MM.1S (cell line): ENCODE measurements around the gene YIPF6.

Source experiments
- EZH2 ChIP-seq: fragments of 300-600 bp; sonication (generic); optimal IDR thresholded peaks from 2 replicates; pipeline ENCODE3; 2017; ENCODE audit warnings: low read depth, mild to moderate bottlenecking, antibody characterized with exemption, low read length, mixed read lengths
- TF ChIP-seq, protein P1 (sequence below): fragments of 300-600 bp; sonication (generic); IDR thresholded peaks from 2 replicates; pipeline ENCODE4 v1.5.1; 2016; ENCODE audit warnings: antibody characterized with exemption, low read length, mixed read lengths

DNA sequence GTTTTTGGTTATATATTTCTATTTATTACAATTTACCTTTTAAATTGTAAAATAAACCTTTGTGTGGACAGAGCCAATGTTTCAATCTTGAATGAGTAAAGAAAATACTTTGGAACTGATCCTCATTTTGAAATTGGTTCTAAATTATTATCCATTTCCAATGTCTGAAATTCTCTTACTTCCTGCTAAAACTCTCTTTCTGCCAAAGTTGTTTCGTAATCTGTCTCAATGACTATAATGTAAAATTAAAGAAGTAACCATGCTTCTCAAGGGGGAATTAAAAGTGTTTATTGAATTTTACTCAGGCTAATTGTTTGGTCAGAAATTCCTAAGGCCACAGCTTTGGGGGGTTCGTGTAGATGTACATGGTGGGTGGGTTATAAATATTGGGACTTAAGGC is 34.8 kb downstream of the YIPF6 start:
- TF ChIP-seq, protein P1, sequence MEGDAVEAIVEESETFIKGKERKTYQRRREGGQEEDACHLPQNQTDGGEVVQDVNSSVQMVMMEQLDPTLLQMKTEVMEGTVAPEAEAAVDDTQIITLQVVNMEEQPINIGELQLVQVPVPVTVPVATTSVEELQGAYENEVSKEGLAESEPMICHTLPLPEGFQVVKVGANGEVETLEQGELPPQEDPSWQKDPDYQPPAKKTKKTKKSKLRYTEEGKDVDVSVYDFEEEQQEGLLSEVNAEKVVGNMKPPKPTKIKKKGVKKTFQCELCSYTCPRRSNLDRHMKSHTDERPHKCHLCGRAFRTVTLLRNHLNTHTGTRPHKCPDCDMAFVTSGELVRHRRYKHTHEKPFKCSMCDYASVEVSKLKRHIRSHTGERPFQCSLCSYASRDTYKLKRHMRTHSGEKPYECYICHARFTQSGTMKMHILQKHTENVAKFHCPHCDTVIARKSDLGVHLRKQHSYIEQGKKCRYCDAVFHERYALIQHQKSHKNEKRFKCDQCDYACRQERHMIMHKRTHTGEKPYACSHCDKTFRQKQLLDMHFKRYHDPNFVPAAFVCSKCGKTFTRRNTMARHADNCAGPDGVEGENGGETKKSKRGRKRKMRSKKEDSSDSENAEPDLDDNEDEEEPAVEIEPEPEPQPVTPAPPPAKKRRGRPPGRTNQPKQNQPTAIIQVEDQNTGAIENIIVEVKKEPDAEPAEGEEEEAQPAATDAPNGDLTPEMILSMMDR = no peak
- no peak for TF ChIP-seq EZH2
